Cardiac muscle cell (in vitro differentiated cells and primary cell): Measurements from ENCODE around the gene SP3. TPM values are rescaled to one million over a fixed set of nuclear protein-coding genes. Genes with fewer than 3 reads are reported as not detected.

Source experiments
- DNase-seq, 2 donors: peaks; one replicate each; pipeline versions ENCODE4 v3.0.0 to v3.0.0-alpha.2; 2010 to 2017; ENCODE audit warnings: low read depth in 1 of 2, low spot score in 1 of 2
- H3K27ac ChIP-seq: fragments of 200-600 bp; sonication (generic); 2 replicates; pipeline ENCODE4 v1.5.1; 2016
- H3K27me3 ChIP-seq: fragments of 200-600 bp; sonication (generic); 2 replicates; pipeline ENCODE4 v1.6.0; 2016; ENCODE audit warnings: control low read depth
- H3K36me3 ChIP-seq: fragments of 200-600 bp; sonication (generic); 2 replicates; pipeline ENCODE4 v1.5.1; 2016; ENCODE audit warnings: control low read depth
- H3K4me1 ChIP-seq: fragments of 200-600 bp; sonication (generic); 2 replicates; pipeline ENCODE4 v1.8.1; 2017; ENCODE audit warnings: low read depth, mild to moderate bottlenecking, mixed run types
- H3K4me3 ChIP-seq: fragments of 200-600 bp; sonication (generic); 2 replicates; pipeline ENCODE4 v1.5.1; 2016; ENCODE audit warnings: mild to moderate bottlenecking
- H3K9me3 ChIP-seq: fragments of 200-600 bp; sonication (generic); 2 replicates; pipeline ENCODE4 v1.5.1; 2017; ENCODE audit warnings: low read depth, mild to moderate bottlenecking, control low read depth
- polyA plus RNA-seq: library from polyadenylated mRNA; unstranded; fragments of >200 nt; fragmentation: Nextera tagmentation; extraction: Ambion mirVana; gene quantifications from 2 replicates; pipeline ENCODE4 v1.2.1, GENCODE V29; 2016
- total RNA-seq: library from RNA; depleted of rRNA; stranded (reverse); fragments of >200 nt; gene quantifications from 2 replicates; pipeline ENCODE4 v1.2.3, GENCODE V29; 2016
- TF ChIP-seq, protein P1 (sequence below): IDR thresholded peaks from 2 replicates; pipeline ENCODE4 v1.5.1; 2012; ENCODE audit warnings: low read depth, mild to moderate bottlenecking, low read length

Gene SP3
- total and polyA plus RNA-seq, 2 experiments from 2014 or later, result 36.0 to 164 TPM

DNA sequence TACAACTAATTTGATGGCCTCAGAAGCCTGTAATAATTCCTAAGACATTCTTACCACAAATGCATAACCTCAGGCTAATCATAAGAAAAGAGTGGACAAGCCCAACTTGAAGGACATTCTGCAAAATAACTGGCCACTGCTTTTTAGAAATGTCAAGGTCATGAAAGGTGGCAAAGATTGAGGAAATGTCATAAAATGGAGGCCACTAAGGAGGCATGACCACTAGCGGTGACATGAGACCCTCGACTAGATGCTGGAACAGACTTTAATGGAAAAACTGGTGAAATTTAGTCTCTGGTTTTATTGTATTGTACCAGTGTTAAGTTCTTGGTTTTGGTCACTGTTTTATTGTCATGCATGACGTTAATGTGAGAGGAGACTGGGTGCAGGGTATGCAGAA is 78.6 kb downstream of the SP3 start:
- H3K27me3 ChIP-seq, result no peaks in the 10 kb centered on the region
- peaks cover 4% of the 10 kb centered on the region for H3K4me1 ChIP-seq
- H3K9me3 ChIP-seq, result no peaks in the 10 kb centered on the region
- no peak overlapping the region for H3K27ac ChIP-seq
- TF ChIP-seq, protein P1, sequence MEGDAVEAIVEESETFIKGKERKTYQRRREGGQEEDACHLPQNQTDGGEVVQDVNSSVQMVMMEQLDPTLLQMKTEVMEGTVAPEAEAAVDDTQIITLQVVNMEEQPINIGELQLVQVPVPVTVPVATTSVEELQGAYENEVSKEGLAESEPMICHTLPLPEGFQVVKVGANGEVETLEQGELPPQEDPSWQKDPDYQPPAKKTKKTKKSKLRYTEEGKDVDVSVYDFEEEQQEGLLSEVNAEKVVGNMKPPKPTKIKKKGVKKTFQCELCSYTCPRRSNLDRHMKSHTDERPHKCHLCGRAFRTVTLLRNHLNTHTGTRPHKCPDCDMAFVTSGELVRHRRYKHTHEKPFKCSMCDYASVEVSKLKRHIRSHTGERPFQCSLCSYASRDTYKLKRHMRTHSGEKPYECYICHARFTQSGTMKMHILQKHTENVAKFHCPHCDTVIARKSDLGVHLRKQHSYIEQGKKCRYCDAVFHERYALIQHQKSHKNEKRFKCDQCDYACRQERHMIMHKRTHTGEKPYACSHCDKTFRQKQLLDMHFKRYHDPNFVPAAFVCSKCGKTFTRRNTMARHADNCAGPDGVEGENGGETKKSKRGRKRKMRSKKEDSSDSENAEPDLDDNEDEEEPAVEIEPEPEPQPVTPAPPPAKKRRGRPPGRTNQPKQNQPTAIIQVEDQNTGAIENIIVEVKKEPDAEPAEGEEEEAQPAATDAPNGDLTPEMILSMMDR, result no peak
- H3K36me3 ChIP-seq, result no peaks in the 10 kb centered on the region
- no peak overlapping the region for H3K4me3 ChIP-seq
- no peak for DNase-seq

DNA sequence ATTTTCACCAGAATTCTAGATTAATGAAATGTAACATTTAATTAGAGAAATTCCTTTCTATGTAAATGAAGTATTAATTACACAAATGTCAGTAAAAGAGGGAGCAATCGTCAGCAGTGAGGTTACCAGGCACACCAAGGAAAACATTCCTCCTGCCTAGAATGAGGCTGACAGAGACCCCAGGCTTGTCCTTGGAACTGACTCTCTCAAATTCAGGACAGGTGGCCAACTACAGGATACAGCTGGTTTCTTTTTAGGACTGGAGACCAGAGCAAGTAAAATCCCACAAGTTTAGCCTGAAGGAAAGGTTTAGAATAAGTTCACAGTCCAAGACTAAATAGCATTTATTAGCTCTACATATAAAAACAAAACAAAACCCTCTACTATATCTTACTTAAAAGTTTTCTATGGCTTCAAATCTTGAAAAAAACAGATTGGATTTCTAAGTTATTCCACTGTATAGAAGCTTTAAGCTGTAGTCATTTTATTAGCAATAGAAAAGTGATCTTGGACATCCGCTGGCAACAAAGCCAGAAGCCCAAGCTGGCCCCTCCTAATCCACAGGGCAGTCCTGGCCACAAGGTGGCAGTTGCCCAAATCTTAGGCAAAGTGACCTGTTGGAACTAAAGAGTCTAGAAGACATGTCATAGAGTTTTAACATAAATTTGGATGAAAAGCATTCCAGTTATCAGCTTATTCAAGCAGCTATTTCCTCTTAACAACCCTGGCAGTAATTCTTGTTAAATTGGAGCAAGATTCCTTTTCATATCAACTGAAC is 81.0 kb downstream of the SP3 start:
- peaks cover 5% of the 10 kb centered on the region for H3K4me1 ChIP-seq
- TF ChIP-seq, protein P1, result peak; percentile 70
- no peaks in the 10 kb centered on the region for H3K36me3 ChIP-seq
- H3K9me3 ChIP-seq, result no peaks in the 10 kb centered on the region
- H3K4me3 ChIP-seq, result no peak overlapping the region
- no peaks in the 10 kb centered on the region for H3K27me3 ChIP-seq
- no peak overlapping the region for H3K27ac ChIP-seq
- peak; percentile 68 to 70 for DNase-seq

DNA sequence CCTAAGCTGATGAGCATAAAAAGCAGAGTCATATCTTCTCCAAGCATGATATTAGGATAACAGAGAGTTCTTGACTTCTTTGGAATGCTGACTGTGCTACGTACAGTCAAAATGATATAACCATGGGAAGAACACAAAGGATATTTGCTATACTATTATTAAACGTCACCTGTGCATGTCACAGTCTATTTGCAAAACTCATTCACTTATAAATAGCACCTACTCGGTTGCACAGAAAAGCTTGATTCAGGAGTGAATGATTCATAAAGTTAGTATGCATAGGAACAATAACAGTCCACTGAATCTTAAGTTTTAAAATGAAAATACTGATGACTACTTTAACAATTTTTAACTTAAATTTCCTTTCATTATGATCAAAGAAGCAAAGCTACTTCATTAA is 83.3 kb downstream of the SP3 start:
- Histone ChIP-seq H3K27me3 (no peaks in the 10 kb centered on the region), H3K27ac (no peak overlapping the region), H3K4me1 (peaks cover 5% of the 10 kb centered on the region), H3K9me3 (no peaks in the 10 kb centered on the region), H3K36me3 (no peaks in the 10 kb centered on the region), H3K4me3 (no peak overlapping the region)
- DNase-seq, result no peak
- TF ChIP-seq, protein P1, result no peak

DNA sequence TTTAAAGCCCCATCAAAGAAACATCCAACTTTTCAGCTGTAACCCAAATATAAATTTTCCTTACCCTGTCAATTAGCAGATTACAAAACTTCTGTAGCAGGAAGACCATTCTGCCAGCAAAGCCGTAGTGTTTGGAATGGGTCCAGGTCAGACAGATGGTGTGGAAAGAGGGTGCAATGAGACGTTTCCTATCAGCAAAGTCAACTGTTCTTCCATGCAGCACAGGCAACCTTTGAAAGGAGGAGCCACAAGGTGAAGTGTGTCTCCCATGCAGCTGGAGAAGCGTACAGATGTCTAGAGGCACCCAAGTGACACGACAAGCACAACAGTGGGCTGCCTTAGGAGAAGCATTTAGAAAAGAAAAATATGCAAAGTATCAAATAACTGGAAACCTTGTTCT is 83.7 kb downstream of the SP3 start:
- no peaks in the 10 kb centered on the region for H3K27me3 ChIP-seq

DNA sequence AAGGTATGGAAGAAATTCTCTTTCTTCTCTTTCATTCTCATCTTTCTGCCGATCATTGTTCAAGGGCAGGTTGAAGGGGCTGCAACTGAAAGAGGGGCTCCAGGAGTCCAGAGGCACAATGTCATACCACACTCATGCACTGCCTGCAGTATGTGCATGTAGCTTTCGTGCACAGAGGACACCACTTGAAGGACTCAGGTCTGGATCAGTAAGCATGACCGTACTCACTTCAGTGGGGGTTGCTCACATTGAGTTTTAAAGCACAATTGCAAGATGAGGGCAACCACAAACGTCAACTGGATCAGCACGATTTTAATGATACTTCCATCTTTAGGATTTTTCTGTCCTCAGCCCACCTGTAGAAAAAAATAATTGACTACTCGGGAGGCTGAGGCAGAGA is 84.6 kb downstream of the SP3 start:
- no peaks in the 10 kb centered on the region for H3K27me3 ChIP-seq
- no peak overlapping the region for H3K27ac ChIP-seq
- no peak for DNase-seq
- no peaks in the 10 kb centered on the region for H3K36me3 ChIP-seq
- H3K9me3 ChIP-seq, result no peaks in the 10 kb centered on the region
- H3K4me1 ChIP-seq, result peaks cover 5% of the 10 kb centered on the region
- H3K4me3 ChIP-seq, result no peak overlapping the region
- TF ChIP-seq, protein P1, result no peak

More for the DNA sequence above, 83.7 kb downstream of the SP3 start:
- Histone ChIP-seq H3K9me3 (no peaks in the 10 kb centered on the region), H3K4me3 (no peak overlapping the region), H3K27ac (no peak overlapping the region), H3K36me3 (no peaks in the 10 kb centered on the region), H3K4me1 (peaks cover 5% of the 10 kb centered on the region)
- TF ChIP-seq, protein P1, result no peak
- peak; percentile 9 to 85 for DNase-seq
